ENCODE measurements around the gene GDF10.

GDF10 gene

GRCh38 chr10:47259466-47259865 is 40.5 kb upstream of the GDF10 start:
- Histone ChIP-seq H3K27me3 (ENCODE audit: control insufficient read depth, insufficient read depth, low read length) (no peaks in the 10 kb centered on the region), H3K9me3 (ENCODE audit: control insufficient read depth, insufficient read depth, low read length) (no peaks in the 10 kb centered on the region), H3K36me3 (ENCODE audit: control insufficient read depth, insufficient read depth, low read length) (no peaks in the 10 kb centered on the region), H3K4me1 (ENCODE audit: control insufficient read depth, insufficient read depth, low read length) (no peaks in the 10 kb centered on the region), H3K4me3 (ENCODE audit: low read depth, low read length) (no peak overlapping the region), H3K9ac (ENCODE audit: low read depth, low read length) (no peak overlapping the region)

GRCh38 chr10:47260505-47261111 is 39.4 kb upstream of the GDF10 start:
- Histone ChIP-seq H3K4me1 (ENCODE audit: control insufficient read depth, insufficient read depth, low read length) (no peaks in the 10 kb centered on the region), H3K9me3 (ENCODE audit: control insufficient read depth, insufficient read depth, low read length) (no peaks in the 10 kb centered on the region), H3K27me3 (ENCODE audit: control insufficient read depth, insufficient read depth, low read length) (no peaks in the 10 kb centered on the region), H3K36me3 (ENCODE audit: control insufficient read depth, insufficient read depth, low read length) (no peaks in the 10 kb centered on the region), H3K9ac (ENCODE audit: low read depth, low read length) (no peak overlapping the region), H3K4me3 (ENCODE audit: low read depth, low read length) (no peak overlapping the region)

- Histone ChIP-seq H3K4me1 (ENCODE audit: control insufficient read depth, insufficient read depth, low read length) (no peaks in the 10 kb centered on the region), H3K9ac (ENCODE audit: low read depth, low read length) (no peak overlapping the region)
These were observed 38.9 kb upstream of the GDF10 start for GRCh38 chr10:47261121-47261520.

GRCh38 chr10:47261556-47261955 is 38.4 kb upstream of the GDF10 start:
- no peak overlapping the region for H3K9ac ChIP-seq (ENCODE audit: low read depth, low read length)
- H3K36me3 ChIP-seq (ENCODE audit: control insufficient read depth, insufficient read depth, low read length), result no peaks in the 10 kb centered on the region
- no peaks in the 10 kb centered on the region for H3K4me1 ChIP-seq (ENCODE audit: control insufficient read depth, insufficient read depth, low read length)
- no peak overlapping the region for H3K4me3 ChIP-seq (ENCODE audit: low read depth, low read length)
- no peaks in the 10 kb centered on the region for H3K9me3 ChIP-seq (ENCODE audit: control insufficient read depth, insufficient read depth, low read length)
- no peaks in the 10 kb centered on the region for H3K27me3 ChIP-seq (ENCODE audit: control insufficient read depth, insufficient read depth, low read length)

More at GRCh38 chr10:47261121-47261520, 38.9 kb upstream of the GDF10 start:
- no peak overlapping the region for H3K4me3 ChIP-seq (ENCODE audit: low read depth, low read length)
- H3K27me3 ChIP-seq (ENCODE audit: control insufficient read depth, insufficient read depth, low read length), result no peaks in the 10 kb centered on the region
- H3K36me3 ChIP-seq (ENCODE audit: control insufficient read depth, insufficient read depth, low read length), result no peaks in the 10 kb centered on the region
- no peaks in the 10 kb centered on the region for H3K9me3 ChIP-seq (ENCODE audit: control insufficient read depth, insufficient read depth, low read length)

GRCh38 chr10:47262606-47263533 is 37.1 kb upstream of the GDF10 start:
- no peaks in the 10 kb centered on the region for H3K27me3 ChIP-seq (ENCODE audit: control insufficient read depth, insufficient read depth, low read length)
- no peaks in the 10 kb centered on the region for H3K4me1 ChIP-seq (ENCODE audit: control insufficient read depth, insufficient read depth, low read length)
- H3K9me3 ChIP-seq (ENCODE audit: control insufficient read depth, insufficient read depth, low read length), result no peaks in the 10 kb centered on the region
- H3K36me3 ChIP-seq (ENCODE audit: control insufficient read depth, insufficient read depth, low read length), result no peaks in the 10 kb centered on the region
- H3K4me3 ChIP-seq (ENCODE audit: low read depth, low read length), result no peak overlapping the region
- no peak overlapping the region for H3K9ac ChIP-seq (ENCODE audit: low read depth, low read length)

- Histone ChIP-seq H3K9ac (ENCODE audit: low read depth, low read length) (no peak overlapping the region), H3K36me3 (ENCODE audit: control insufficient read depth, insufficient read depth, low read length) (no peaks in the 10 kb centered on the region), H3K9me3 (ENCODE audit: control insufficient read depth, insufficient read depth, low read length) (no peaks in the 10 kb centered on the region), H3K27me3 (ENCODE audit: control insufficient read depth, insufficient read depth, low read length) (no peaks in the 10 kb centered on the region), H3K4me1 (ENCODE audit: control insufficient read depth, insufficient read depth, low read length) (no peaks in the 10 kb centered on the region), H3K4me3 (ENCODE audit: low read depth, low read length) (no peak overlapping the region)
These were observed 35.2 kb upstream of the GDF10 start for GRCh38 chr10:47264797-47265281.

GRCh38 chr10:47266602-47267001 is 33.4 kb upstream of the GDF10 start:
- Histone ChIP-seq H3K9ac (ENCODE audit: low read depth, low read length) (no peak overlapping the region), H3K4me1 (ENCODE audit: control insufficient read depth, insufficient read depth, low read length) (no peaks in the 10 kb centered on the region), H3K9me3 (ENCODE audit: control insufficient read depth, insufficient read depth, low read length) (no peaks in the 10 kb centered on the region), H3K36me3 (ENCODE audit: control insufficient read depth, insufficient read depth, low read length) (no peaks in the 10 kb centered on the region), H3K4me3 (ENCODE audit: low read depth, low read length) (no peak overlapping the region), H3K27me3 (ENCODE audit: control insufficient read depth, insufficient read depth, low read length) (no peaks in the 10 kb centered on the region)

- no peaks in the 10 kb centered on the region for H3K4me1 ChIP-seq (ENCODE audit: control insufficient read depth, insufficient read depth, low read length)
- no peaks in the 10 kb centered on the region for H3K27me3 ChIP-seq (ENCODE audit: control insufficient read depth, insufficient read depth, low read length)
- H3K36me3 ChIP-seq (ENCODE audit: control insufficient read depth, insufficient read depth, low read length), result no peaks in the 10 kb centered on the region
- no peak overlapping the region for H3K9ac ChIP-seq (ENCODE audit: low read depth, low read length)
- H3K9me3 ChIP-seq (ENCODE audit: control insufficient read depth, insufficient read depth, low read length), result no peaks in the 10 kb centered on the region
- H3K4me3 ChIP-seq (ENCODE audit: low read depth, low read length), result no peak overlapping the region
These were observed 31.3 kb upstream of the GDF10 start for GRCh38 chr10:47268696-47269095.

- no peaks in the 10 kb centered on the region for H3K4me1 ChIP-seq (ENCODE audit: control insufficient read depth, insufficient read depth, low read length)
- no peak overlapping the region for H3K4me3 ChIP-seq (ENCODE audit: low read depth, low read length)
- H3K9ac ChIP-seq (ENCODE audit: low read depth, low read length), result no peak overlapping the region
- H3K27me3 ChIP-seq (ENCODE audit: control insufficient read depth, insufficient read depth, low read length), result no peaks in the 10 kb centered on the region
- no peaks in the 10 kb centered on the region for H3K36me3 ChIP-seq (ENCODE audit: control insufficient read depth, insufficient read depth, low read length)
- no peaks in the 10 kb centered on the region for H3K9me3 ChIP-seq (ENCODE audit: control insufficient read depth, insufficient read depth, low read length)
These were observed 30.7 kb upstream of the GDF10 start for GRCh38 chr10:47269294-47269693.

GRCh38 chr10:47276071-47276470 is 23.9 kb upstream of the GDF10 start:
- no peaks in the 10 kb centered on the region for H3K9me3 ChIP-seq (ENCODE audit: control insufficient read depth, insufficient read depth, low read length)
- no peaks in the 10 kb centered on the region for H3K36me3 ChIP-seq (ENCODE audit: control insufficient read depth, insufficient read depth, low read length)
- no peaks in the 10 kb centered on the region for H3K27me3 ChIP-seq (ENCODE audit: control insufficient read depth, insufficient read depth, low read length)
- H3K4me3 ChIP-seq (ENCODE audit: low read depth, low read length), result no peak overlapping the region
- H3K9ac ChIP-seq (ENCODE audit: low read depth, low read length), result no peak overlapping the region
- no peaks in the 10 kb centered on the region for H3K4me1 ChIP-seq (ENCODE audit: control insufficient read depth, insufficient read depth, low read length)

- H3K9me3 ChIP-seq (ENCODE audit: control insufficient read depth, insufficient read depth, low read length), result no peaks in the 10 kb centered on the region
- no peaks in the 10 kb centered on the region for H3K27me3 ChIP-seq (ENCODE audit: control insufficient read depth, insufficient read depth, low read length)
- H3K4me3 ChIP-seq (ENCODE audit: low read depth, low read length), result no peak overlapping the region
- no peaks in the 10 kb centered on the region for H3K4me1 ChIP-seq (ENCODE audit: control insufficient read depth, insufficient read depth, low read length)
- no peaks in the 10 kb centered on the region for H3K36me3 ChIP-seq (ENCODE audit: control insufficient read depth, insufficient read depth, low read length)
- no peak overlapping the region for H3K9ac ChIP-seq (ENCODE audit: low read depth, low read length)
These were observed 23.2 kb upstream of the GDF10 start for GRCh38 chr10:47276576-47277351.
